ENCODE measurements around the gene GIMAP4.
"Not testable (repeated sequence)": the region's sequence is repeated elsewhere in the genome, so short reads cannot be mapped to it uniquely, and the experiment has no call there.

The GIMAP4 gene

GRCh38 chr7:150580638-150581394, 13.6 kb downstream of the GIMAP4 start:
- DNase-seq (ENCODE audit: low spot score) = no peak

- DNase-seq (ENCODE audit: low spot score) = no peak
These were observed 18.0 kb downstream of the GIMAP4 start for GRCh38 chr7:150585199-150585598.

DNA sequence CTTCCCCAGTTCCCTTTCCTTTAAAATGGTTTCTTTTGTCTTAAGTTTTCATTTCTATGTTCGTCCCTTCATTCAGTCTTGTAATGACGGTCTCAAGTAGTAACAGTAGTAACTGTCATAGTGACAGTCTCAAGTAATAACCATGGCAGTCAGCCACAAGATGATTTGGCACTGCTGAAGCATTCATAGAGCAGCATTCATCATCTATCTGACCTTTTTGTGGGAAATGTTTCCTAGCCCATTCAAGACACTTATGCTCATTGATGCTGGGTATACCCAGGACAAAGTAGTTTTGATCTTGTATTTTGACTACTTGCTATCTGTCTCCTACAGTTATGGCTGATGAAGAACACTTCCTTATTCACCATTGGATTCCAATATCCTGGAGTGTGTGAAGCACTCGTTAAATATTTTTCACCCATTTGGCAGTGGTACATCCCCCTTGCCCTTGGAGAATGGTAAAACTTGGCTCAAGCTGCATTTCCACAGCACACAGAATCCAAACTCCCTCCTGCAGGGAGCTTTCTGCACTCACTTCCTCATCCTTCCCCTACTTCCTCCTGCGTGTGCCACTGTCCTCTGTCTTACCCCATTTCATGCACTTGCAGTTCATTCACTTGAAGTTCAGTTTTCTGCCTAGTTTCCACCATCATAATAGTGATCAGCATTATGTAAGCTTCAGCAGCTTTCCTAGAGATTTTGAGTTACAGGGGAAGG, 19.0 kb downstream of the GIMAP4 start:
- DNase-seq (ENCODE audit: low spot score) = no peak

DNA sequence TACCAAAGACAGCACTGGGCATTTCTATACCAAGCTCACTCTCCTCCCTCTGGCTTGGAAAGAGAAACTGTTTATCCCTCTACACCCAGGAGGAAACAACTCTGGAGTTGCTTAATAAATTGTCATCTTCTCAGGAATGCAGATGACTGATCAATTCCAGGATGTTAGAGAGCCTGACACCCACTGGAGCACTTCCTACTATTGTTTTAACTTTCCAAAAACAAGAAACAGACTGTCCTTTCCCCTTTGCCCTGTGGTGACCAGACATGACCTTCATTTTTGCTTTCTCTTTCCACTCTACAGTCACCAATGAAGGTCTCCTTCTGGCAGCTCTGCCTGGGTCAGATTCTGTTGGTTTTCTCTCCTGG, 19.6 kb downstream of the GIMAP4 start:
- no peak for DNase-seq (ENCODE audit: low spot score)

- no peak for DNase-seq (ENCODE audit: low spot score)
These were observed 20.4 kb downstream of the GIMAP4 start for GRCh38 chr7:150587551-150587950.

GRCh38 chr7:150594805-150595204, 27.6 kb downstream of the GIMAP4 start:
- DNase-seq (ENCODE audit: low spot score) = no peak

DNA sequence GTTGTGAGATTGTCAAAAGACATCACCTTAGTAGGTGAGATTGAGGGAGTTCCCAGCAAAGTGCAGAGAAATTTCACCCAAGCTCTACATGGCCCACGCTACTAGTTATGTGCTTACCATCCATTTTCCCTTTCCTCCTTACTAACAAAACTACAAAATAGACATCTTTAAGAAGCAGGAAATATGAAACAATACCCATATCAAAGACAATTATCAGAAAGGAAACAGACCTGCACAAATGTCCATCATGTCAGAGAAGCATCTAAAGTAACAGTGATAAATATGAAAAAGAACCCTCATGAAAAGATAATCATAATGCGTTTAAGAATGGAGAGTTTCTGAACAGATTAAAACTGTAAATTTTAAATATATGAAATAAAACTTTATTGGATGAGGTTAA, 28.2 kb downstream of the GIMAP4 start:
- no peak for DNase-seq (ENCODE audit: low spot score)

GRCh38 chr7:150603600-150603999, 36.4 kb downstream of the GIMAP4 start:
- DNase-seq (ENCODE audit: low spot score) = not testable (repeated sequence)

- no peak for DNase-seq (ENCODE audit: low spot score)
These were observed 43.0 kb downstream of the GIMAP4 start for GRCh38 chr7:150610233-150610632.

DNA sequence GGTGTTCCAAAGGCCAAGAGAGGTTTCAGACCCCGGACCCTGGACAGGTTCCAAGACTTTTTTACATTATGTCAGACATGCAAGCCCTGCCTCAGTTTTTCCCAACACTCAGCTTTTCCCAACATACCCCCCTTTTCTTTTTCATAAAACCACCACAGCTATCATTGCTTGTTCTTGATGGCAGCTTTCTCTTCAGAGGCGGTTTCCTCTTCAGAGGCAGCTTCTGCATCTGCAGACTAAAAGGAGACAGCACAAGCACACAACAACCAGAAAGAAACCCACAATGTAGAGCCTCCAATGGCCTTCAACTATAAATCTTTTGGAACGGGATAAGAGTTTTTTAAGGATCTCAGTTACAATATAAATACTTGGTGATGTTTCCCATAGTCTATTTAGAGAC, 45.7 kb downstream of the GIMAP4 start:
- DNase-seq (ENCODE audit: low spot score) = no peak

DNA sequence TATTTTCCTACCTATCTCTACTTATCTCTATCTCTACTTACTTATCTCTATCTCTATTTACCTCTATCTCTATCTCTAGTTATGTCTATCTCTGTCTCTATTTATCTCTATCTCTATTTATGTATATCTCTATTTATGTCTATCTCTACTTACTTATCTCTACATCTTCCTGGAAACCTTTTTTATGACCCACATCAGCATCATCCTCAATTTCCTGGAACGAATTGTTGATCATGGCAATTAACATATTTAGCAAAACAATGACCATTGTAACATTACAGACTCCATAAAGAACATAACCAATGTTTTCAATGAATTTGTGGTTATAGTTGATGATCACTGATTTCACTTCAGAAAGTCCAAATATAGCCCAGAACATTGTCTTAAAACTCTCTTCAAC, 46.7 kb downstream of the GIMAP4 start:
- DNase-seq (ENCODE audit: low spot score) = no peak

DNA sequence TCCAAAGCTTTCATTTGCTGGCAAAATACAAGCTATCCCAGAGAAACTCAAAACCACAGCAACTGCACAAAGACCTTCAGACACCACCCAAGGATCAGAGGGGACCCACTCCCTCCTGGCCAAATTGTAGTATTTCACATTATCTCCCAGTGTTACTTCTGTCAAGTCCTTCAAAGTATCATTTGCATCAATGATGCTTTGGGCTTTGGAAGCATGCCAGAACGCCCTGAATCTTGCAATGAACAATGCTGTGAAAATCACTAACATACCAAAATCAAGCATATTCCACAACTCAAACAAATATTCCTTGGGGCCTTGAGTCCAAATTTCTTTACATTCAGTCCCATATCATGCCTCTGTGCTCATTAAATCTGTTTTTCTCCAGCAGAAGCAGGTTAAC, 47.2 kb downstream of the GIMAP4 start:
- DNase-seq (ENCODE audit: low spot score) = not testable (repeated sequence)

- not testable (repeated sequence) for DNase-seq (ENCODE audit: low spot score)
These were observed 48.1 kb downstream of the GIMAP4 start for GRCh38 chr7:150615221-150615755.

DNA sequence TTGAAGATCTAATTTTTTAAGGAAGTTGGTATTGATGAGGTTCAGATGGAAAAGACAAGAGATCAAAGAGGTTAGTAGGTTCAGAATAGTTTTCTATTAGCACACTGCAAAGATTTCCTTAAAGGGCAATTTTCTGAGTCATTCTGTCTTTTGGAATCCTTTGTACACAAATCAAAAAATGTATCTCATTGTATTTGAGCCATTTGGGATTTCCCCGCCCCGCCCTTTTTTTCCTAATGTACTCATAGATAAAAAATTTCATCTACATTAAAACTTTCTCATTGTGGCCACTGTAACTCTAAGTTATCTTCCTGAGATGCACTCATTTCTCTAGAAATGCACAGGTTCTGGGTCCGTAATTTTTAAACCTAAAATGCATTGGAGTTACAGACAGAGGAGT, 52.9 kb downstream of the GIMAP4 start:
- DNase-seq (ENCODE audit: low spot score) = no peak

GRCh38 chr7:150620617-150621371, 53.6 kb downstream of the GIMAP4 start:
- DNase-seq (ENCODE audit: low spot score) = no peak

GRCh38 chr7:150621376-150621775, 54.2 kb downstream of the GIMAP4 start:
- DNase-seq (ENCODE audit: low spot score) = no peak

All from COLO829 (cell line).